ENCODE results near the gene CBX3.

- no peak for TF ChIP-seq CTCF (IDR thresholded peaks at IDR 0.05)
- no peak for TF ChIP-seq EZH2 (IDR thresholded peaks at IDR 0.05)
Measured at GRCh38 chr7:26170663-26171062, 30.9 kb upstream of the CBX3 start.

All from neural progenitor cell (in vitro differentiated cells).